Globus pallidus (tissue), 1 donor: ENCODE results near the gene KIAA1958.

Experiments
- DNase-seq: peaks from one replicate; pipeline ENCODE4 v3.0.0-alpha.2; 2015; ENCODE audit warnings: low spot score

Gene KIAA1958

DNA sequence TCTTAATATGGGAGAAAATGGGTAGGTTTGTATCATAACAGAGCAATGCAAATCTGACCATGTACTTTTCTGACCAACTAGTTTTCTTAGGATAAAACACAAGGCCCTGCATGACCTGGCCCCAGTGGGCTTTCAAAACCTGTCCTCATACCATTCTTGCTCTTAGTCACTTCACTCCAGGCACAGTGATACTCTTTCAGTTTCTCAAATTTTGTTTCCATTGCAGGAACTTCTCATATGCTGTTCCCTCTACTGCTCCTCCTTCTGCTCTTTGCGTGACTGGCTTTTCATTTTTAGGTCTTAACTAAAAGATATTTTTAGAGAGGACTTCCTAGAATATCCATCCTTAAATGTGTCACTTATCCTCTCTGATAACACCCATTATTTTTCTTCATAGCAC lies 118.9 kb downstream of the KIAA1958 start:
- DNase-seq, result no peak

DNA sequence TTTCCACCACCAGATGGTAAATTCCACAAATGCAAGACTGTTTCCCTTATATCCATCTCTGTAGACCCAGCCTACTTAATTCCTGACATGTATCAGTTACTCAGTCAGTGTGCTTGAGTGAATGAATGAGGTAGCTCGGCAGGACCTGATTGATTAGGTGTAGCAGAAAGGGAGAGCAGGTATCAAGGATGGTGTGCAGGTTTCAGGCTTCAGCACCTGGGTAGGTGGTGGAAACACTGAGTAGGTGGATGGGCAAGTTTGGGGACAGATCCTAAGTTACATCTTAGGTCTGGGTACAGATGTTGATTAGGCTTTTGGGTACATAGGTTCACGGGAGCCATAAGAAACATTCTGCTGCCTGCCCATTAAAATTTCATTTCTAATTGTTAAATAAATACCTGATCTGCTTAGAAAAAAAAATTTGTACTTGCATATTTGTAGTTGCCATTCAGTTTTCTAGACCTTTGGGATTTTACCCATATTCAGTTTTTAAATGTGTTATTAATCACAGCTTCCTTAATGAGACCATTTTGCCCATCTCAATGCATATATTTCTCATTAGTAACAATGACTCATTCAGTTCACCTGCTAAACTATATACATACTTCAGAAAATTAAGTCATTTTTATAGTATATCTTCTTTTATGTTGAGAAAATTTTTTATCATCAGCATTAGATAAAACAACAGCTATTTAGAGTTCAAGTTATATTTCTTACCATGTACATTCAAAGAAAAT lies 119.5 kb downstream of the KIAA1958 start:
- no peak for DNase-seq

DNA sequence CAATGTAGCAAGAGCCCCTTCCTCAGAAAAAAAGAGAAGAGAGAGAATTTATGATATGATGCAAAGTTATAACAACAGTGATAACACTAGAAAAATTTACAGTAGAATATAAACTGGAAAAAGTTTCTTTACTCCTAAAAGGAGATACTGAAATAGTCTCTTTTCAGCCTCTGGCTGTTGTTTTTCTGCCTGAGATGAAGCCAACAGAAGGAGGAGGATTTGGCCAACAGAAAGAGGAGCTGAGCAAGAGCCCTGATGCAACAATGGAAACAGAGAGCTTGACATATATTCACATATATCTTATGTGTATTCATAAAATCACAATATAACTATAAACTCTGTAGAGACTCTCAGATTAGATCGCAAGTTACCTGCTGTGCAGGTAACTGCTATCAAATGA lies 122.2 kb downstream of the KIAA1958 start:
- no peak for DNase-seq

DNA sequence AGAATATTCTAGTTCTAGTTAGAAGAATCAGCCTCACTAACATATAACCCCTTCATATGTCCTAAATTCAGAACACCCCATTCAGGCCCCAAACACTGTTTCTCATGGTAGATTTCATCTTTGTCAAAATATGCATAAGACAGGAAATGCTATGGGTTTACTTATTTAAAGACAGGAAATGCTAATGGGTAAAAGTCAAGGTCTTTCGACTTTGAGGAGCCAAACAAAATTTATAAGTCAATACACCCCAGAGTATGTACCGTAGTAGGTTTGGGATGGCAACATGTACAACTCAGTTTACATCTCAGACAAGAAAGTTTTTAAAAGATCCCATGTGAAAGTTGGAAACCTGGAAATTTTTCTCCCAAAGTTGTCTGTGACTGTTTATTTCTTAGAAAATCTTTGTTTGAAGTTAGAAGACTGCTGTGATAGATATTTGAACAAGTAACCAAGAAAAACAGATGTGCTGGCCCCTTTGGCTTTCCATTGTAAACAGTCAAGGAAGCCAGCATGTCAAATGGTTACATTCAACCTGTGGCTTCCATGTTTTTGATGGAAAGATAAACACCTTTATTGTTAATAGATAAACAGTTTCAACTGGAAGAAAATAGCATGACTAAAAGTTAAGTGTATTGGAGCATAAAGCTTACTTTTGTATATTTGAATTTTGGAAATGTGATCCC lies 129.1 kb downstream of the KIAA1958 start:
- DNase-seq, result no peak

DNA sequence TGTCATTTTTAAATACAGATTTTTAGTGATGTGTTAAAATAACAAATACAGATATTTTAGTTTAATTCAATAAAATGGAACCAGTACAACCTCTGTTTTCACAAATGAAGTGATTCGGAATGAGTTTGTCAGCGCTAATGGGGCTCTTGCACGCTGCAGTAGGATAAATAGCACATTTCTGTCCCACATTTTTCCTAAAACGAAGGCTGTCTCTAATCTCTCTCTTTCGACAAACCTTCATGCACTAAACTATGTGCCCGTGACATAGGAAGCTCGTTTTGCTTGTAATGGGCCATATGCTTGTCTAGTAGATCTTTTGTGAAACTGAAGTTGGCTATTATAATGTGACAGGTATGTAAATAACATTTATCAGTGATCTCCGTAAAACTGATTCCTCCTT lies 130.7 kb downstream of the KIAA1958 start:
- no peak for DNase-seq

DNA sequence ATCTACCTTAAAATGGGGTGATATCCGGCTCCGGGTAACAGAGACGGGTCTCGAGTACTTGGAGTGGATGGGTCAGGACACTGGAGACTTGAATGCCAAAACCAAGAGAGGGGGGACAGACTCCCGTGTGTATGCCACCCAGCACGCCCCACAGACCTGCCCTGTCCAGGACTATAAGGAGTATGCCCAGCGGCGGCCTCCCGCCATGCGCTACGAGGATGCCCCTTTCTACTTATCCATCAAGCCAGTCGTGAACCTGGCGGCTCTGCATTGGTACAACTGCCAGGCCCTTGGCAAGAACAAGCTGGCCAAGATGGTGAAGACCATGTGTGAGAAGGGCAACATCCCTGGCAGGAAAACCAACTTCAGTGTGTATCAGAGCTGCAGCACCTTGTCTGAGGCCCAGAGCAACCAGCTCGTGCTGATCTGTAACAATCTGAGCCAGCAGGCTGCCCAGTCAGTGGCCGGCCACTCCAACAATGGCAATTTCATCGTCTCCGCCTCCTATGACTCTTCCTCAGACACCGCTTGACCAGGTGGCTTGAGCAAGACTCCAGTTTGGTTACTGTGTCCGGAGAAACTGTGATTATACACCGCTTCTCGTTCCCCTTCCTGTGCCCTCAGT lies 131.9 kb downstream of the KIAA1958 start:
- no peak for DNase-seq

DNA sequence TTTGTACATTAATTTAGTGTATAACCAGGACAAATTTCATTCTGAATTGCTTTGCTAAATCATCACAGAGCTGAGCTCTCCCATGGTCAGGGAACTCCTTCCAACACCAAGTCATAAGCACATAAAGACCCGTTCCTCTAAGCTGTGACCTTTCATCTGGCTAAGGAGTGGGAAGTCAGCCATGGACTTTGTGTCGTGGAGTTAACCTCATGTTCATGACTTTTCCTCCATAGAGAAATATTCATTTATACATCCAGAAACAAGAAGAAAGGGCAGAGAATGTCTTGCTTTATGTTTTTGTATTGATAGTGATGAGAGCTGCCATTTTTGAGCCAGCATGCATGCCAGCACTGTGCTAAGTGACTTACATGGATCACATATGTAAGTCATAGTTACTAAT lies 133.8 kb downstream of the KIAA1958 start:
- DNase-seq, result no peak

DNA sequence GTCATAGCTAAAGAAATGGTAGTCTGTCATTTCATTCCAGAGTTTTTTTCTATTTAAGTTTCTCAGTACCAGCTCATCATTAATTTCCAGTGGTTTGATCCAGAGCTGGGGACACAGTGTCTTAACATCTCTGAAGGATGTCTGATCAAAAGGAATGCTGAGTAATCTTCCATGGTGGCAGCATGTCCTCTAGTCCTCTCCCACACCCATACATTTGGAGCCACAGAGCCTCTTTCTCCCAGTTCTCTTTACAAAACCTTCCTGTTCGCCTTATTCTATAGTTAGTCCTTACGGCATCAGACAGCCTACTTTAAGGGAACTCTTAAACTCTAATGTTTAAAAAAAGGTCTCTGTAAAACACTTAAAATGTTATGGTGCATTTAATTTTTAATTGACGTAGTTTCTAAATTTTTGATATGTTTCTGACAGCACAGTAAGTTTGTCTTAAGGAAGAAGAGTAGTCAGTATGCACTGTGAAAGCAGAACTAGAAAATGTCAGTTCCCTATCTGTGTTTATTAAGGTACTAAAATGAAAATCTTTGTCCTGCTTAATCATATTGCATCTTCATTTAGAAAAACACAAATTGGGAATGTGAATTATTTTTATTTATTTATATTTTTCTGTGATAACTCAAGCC lies 134.5 kb downstream of the KIAA1958 start:
- peak; percentile 7 for DNase-seq

DNA sequence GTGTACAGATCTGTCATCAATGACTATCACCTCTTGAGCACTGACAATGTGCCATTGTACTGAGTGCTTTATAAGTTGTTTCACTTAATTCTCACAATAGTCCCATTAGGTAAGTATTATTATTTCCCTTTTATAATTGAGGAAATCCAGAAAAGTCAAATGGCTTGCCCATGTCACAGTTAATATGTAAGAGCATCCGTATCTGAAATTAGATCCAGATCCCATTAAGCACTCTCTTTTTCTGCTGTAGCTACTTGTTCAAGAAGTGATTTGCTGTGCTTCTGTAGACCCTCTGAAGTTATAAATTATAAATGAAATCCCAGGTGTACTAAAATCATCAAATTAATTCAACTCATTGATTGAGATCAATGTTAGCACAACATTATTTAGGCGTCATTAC lies 136.6 kb downstream of the KIAA1958 start:
- no peak for DNase-seq

DNA sequence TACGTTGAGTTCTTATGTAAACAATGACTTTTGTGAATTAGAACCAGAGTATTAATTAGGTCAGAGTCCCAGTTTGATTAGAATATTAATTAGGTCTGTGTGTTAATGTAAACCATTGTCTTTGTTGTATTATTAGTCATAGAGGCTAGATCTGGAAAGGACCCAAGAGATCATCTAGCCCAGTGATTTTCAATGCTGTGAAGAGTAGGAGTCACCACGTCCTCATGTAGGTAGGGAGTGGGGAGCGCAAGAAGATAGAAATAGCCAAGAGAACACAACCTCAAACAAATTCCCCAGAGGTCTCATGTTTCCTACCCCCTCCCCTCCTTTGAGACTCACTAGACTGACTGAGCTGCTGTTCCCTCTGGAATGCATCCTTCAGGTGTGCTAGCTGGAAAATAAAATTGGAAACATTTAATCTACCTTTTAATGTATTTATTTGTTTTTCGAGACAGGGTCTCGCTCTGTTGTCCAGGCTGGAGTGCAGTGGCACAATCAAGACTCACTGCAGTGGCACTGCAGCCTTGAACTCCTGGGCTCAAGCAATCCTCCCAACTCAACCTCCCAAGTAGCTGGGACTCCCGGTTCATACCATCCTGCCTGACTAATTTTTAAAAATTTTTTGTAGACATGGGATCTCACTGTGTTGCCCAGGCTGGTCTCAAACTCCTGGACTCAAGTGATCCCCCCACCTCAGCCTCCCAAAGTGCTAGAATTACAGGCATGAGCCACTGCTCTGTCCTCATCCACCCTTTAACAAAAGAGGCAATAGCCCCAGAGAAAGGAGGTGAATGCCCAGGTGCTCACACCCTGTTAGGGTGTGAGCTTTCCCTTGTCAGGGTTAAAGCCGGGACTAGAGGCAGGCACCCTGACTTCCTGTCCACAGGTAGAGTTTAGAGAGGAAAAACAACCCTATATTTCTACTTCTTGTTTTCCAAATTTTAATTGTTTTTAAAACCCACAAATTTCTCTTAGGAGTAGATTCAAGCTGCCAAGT lies 138.4 kb downstream of the KIAA1958 start:
- DNase-seq, result no peak

DNA sequence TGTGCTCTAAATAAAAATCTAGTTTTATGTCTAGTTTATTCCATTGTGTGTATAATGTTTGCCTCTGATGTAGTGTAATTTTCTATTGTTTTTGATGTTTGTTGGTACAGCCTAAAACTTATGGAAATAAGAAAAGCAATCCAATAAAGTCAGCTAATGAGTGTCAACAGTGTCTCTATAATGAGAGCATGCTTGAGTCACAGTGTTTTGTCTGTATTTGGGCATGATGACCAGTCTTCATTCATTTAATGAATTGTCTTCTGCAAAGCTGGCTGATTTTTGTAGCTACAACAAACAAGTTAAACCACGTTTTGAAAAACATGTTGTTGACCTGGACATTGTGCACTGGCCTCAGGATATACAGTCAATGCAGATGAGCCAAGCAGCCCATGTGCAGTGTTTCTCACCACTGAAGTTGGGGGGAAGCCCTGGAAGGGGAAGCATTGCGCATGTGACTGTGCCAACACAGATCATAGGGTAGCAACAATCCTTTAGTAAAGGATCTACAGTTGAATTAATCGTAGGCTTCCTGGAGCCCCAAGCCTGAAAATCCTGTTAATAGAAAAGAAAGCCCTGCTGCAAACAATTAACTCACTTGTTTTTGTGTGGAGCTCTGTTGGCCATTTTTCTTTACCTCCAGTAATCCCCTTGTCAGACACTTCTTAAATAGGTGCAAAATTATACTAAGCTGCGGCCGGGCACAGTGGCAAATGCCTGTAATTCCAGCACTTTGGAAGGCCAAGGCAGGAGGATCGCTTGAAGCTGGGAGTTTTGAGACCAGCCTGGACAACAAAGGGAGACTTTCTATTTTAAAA lies 143.3 kb downstream of the KIAA1958 start:
- DNase-seq, result peak; percentile 17

DNA sequence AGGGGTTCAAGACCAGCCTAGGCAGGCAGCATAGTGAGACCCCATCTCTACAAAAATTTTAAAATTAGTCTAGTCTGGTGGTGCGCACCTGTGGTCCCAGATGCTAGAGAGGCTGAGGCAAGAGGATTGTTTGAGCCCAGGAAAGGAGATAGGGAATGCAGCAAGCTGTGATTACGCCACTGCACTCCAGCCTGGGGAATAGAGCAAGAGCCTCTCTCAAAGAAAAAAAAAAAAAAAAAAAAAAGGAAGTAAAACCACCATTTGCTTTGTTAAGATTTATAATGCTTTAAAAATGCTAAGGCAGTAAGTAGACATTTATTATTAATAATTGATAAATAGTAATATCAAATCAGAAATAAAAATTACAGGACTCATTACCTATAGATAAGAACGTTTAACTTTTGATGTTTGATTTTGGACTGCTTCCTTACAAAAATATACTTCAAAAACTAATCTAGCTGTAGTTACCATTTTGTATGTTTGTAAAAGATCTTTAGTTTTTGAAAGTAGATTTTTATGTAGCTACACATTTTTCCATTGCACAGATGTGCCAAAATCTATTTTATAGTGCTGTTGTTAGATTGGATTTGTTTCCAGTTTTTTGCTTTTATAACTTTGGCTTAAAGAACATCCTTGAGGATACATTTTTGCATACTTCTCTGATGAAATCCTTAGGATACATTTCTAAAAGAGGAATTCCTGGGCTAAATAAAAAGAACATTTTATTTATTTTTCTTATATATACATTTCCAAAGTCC lies 144.9 kb downstream of the KIAA1958 start:
- no peak for DNase-seq

DNA sequence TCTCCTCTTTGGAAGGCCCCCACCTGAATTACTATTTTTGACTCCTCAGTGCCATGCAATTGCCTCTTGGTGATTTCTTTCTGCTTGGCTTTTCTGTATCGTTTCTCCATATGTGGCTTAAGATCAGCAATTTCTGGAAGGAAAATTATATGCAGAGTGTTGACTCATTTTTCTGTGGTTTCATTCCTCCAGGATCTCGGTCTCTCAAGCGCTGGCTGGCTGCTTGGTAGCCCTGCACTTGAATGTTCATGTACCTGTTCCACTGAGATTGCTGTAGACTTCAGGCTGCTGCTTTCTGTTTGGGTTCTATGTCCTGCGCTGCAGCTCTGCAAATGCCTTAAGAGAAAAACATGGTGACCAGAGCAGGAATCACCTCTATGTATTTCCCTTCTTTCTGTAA lies 153.7 kb downstream of the KIAA1958 start:
- no peak for DNase-seq

DNA sequence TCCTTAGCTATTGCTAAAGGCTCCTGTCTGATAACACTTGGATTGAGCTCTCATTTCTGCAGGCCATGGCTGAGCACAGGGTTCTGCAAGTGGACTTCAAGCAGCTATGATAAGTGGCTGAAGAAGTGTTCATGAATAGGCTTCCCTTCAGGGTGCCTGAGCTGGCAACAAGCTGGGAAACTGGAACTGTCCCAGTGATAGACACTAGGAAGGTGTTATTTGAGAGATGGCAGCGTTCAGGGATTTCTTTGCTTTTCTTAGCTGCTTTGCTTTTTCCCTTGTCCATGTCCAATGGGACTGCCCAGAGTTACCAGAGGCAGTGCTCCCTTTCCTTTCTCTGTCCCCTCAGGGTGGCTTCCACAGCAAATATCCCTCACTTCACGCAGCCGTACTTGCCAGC lies 155.5 kb downstream of the KIAA1958 start:
- no peak for DNase-seq

DNA sequence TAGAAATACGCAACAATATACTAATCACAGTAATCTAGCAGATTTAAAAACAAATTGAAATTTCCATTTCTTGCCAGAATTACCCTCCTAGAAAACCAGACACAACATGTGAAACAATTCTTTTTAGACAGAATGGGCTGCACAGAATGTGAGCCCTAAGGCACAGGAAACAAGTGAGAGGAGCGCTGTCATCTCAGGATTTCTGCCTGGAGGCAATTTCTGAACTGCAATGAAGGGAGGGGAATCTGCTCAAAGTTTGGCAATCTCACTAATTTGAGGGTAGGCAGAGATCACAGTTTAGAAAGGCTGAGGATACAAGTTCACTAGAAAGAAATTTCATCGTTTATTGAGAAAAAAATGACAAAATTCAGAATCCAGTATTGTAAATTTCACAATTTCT lies 161.0 kb downstream of the KIAA1958 start:
- DNase-seq, result no peak

DNA sequence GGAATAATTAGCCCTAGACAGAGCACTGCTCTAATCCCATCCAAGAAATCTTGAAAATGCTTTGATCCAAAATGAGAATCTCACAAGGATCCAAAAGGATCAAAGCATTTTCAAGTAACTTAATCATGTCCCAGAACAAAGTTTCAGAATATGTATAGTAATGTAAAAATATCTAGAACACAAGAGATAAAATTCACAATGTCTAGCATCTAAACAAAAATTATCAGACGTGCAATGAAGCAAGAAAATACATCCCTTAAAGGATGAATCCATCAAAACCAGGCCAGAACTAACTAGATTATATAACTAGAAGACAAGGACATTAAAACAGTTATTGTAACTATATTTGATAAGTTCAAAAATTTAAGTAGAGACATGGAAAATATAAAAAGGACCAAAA lies 162.0 kb downstream of the KIAA1958 start:
- DNase-seq, result no peak

DNA sequence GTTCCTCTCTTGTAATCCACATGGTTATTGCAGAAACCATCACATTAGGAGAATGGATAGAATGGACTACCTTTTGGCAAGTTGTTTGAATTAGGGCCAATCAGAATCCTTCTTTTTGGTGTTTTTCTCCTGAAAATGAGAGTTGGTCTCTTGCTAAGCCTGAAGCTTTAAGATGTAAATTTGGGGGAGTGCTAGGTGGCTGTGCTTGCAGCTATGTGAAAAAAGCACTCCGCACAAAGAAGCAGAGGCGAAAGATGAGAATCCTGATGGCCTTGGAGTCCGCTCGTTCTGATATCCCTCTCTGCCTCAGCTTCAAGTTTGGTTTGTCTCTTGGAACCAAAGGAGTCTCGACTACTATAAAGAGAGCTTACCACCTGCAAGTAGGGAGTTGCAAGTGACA lies 167.7 kb downstream of the KIAA1958 start:
- DNase-seq, result no peak

DNA sequence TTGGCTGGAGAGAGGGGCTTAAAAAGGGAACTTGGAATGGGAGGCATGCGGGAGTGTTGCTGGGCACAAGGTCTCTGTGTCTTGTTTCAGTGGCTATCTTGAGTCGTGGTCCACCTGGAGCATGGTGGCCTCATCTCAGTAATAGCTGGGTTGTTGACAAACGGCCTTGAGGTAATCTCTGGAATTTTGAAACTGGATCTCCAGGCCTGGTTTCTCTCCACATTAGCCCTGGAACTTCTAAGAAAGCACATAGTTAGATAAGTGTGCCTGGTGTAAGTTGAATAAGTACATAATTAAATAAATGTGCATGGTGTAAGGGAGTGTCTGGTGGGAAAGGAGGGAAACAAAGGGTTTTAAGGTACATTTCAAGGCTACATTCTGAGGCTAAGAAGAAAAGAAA lies 169.0 kb downstream of the KIAA1958 start:
- DNase-seq, result no peak

DNA sequence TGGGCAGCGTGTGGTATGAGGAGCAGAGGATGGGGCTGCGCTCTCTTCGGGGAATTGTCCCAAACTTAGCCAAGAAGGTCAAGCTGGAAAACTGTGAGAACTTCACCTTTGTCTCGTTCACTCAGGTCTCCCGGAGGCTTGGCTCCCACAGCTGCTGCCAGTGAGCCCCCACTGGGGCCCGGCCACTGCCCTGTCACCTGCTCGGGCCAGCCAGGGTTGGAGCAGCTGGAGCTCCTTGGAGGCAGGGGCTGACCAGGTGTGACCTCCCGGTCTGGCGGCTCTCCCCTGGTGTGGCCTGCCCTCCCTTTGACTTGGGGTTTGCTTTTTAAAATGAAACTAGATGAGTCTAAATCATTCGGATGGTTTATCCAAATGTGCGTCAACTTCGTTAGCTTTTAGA lies 173.3 kb downstream of the KIAA1958 start:
- no peak for DNase-seq

DNA sequence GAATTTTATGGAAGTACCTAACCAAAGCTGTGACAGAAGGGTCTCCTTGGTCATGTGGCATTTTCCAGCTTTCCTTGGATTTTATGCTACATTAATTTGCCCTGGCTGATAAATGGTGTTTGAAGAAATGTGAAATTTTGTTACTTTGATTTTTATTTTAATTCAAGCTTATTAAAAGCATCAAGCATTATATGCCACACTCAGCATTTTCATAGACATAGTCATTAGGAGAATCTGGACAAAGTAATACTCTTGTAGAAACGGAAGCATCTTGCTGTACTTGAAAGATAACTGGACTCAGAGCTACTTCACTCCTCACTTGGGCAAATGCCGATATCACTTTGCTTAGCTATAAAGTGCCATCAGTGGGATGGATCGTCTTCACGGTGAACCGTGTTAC lies 177.1 kb downstream of the KIAA1958 start:
- no peak for DNase-seq
